HT-29 (cell line): Measurements from ENCODE around the gene CDH11. TPM values are rescaled to one million over a fixed set of nuclear protein-coding genes. Genes with fewer than 3 reads are reported as not detected.

Experiments used
- DNase-seq: peaks from one replicate; pipeline ENCODE4 v3.0.0-alpha.2; 2015; ENCODE audit warnings: low spot score
- total RNA-seq: library from RNA; depleted of rRNA; stranded (reverse); fragments of >200 nt; shearing (Covaris generic); gene quantifications from 2 replicates; pipeline ENCODE4 v1.2.3, GENCODE V29; 2014

The CDH11 gene
- total RNA-seq, 1 experiment from 2014 or later: not detected

GRCh38 chr16:65038100-65038499 is 83.8 kb downstream of the CDH11 start:
- no peak for DNase-seq

GRCh38 chr16:65037556-65037955 is 84.3 kb downstream of the CDH11 start:
- DNase-seq: no peak

- DNase-seq: no peak
These were observed 86.9 kb downstream of the CDH11 start for GRCh38 chr16:65034915-65035314.

- DNase-seq: no peak
These were observed 89.5 kb downstream of the CDH11 start for GRCh38 chr16:65032387-65032786.

GRCh38 chr16:65024767-65025178 is 97.1 kb downstream of the CDH11 start:
- DNase-seq: no peak

- DNase-seq: no peak
These were observed 98.1 kb downstream of the CDH11 start for GRCh38 chr16:65023802-65024201.

GRCh38 chr16:65021852-65022595 is 99.8 kb downstream of the CDH11 start:
- DNase-seq: no peak

GRCh38 chr16:65016754-65017153 is 105.1 kb downstream of the CDH11 start:
- DNase-seq: no peak

- no peak for DNase-seq
These were observed 106.3 kb downstream of the CDH11 start for GRCh38 chr16:65015599-65015998.

- no peak for DNase-seq
These were observed 109.5 kb downstream of the CDH11 start for GRCh38 chr16:65012357-65012756.

GRCh38 chr16:65010125-65010524 is 111.7 kb downstream of the CDH11 start:
- no peak for DNase-seq

GRCh38 chr16:65005696-65006095 is 116.2 kb downstream of the CDH11 start:
- no peak for DNase-seq

- no peak for DNase-seq
These were observed 117.3 kb downstream of the CDH11 start for GRCh38 chr16:65004570-65004969.

GRCh38 chr16:65003621-65004020 is 118.2 kb downstream of the CDH11 start:
- DNase-seq: no peak

- no peak for DNase-seq
These were observed 119.6 kb downstream of the CDH11 start for GRCh38 chr16:65002265-65002664.

GRCh38 chr16:65000654-65001053 is 121.2 kb downstream of the CDH11 start:
- no peak for DNase-seq

- no peak for DNase-seq
These were observed 124.1 kb downstream of the CDH11 start for GRCh38 chr16:64997751-64998150.

- DNase-seq: no peak
These were observed 124.7 kb downstream of the CDH11 start for GRCh38 chr16:64997121-64997520.

- DNase-seq: no peak
These were observed 125.2 kb downstream of the CDH11 start for GRCh38 chr16:64996641-64997040.

GRCh38 chr16:64993464-64993863 is 128.4 kb downstream of the CDH11 start:
- DNase-seq: no peak

- DNase-seq: no peak
These were observed 130.9 kb downstream of the CDH11 start for GRCh38 chr16:64991001-64991400.

- no peak for DNase-seq
These were observed 131.8 kb downstream of the CDH11 start for GRCh38 chr16:64990101-64990500.

GRCh38 chr16:64989050-64989449 is 132.8 kb downstream of the CDH11 start:
- DNase-seq: no peak

GRCh38 chr16:64983963-64984362 is 137.9 kb downstream of the CDH11 start:
- peak; percentile 52 for DNase-seq
